H1 (cell line): ENCODE data around the gene ABCA13.

Source experiments
- HDAC2 ChIP-seq, 2 experiments: fragments of 300-600 bp in 1 of 2; sonication (generic) in 1 of 2; IDR thresholded peaks; 2 replicates each; pipeline ENCODE4 v1.6.1; 2011 to 2012; ENCODE audit warnings: low read depth in 2 of 2, low read length in 2 of 2, mild to moderate bottlenecking in 2 of 2, moderate library complexity in 2 of 2, borderline replicate concordance in 1 of 2, inconsistent platforms in 1 of 2
- SP1 ChIP-seq: IDR thresholded peaks from 2 replicates; pipeline ENCODE4 v1.6.1; 2011; ENCODE audit warnings: low read depth, low read length

DNA sequence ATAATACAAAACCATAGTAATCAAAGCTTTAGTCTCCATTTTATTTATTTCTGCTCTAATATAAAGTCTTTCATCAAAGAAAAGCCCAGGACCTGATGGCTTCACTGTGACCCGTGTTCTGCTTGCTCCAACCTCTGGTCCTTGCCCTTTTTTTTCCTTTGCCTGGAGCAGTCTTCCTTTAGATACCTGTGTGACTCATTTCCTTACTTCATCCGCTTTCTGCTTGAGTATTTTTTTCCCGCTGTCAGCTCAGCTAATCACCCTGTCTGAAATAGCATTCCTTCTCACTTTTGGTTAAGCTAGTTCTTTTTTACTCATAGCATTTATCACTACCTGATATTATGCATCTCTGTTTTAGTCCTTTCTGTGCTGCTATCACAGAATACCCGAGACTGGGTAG lies 194.8 kb downstream of the ABCA13 start:
- TF ChIP-seq SP1 (no peak), HDAC2 (IDR thresholded peaks at IDR 0.05; ENCODE audit: borderline replicate concordance in 1 of 2, low read depth in 2 of 2, low read length in 2 of 2) (no peak)
